HCT116 (cell line): ENCODE data around the gene GPR17. TPM values are rescaled to one million over a fixed set of nuclear protein-coding genes. Genes with fewer than 3 reads are reported as not detected.

ENCODE experiments used
- ATAC-seq: fragments of 200-7000 bp; cut with Tn5 transposase; 2 replicates; pipeline ENCODE4 v1.9.1; 2020; ENCODE audit warnings: mild to moderate bottlenecking, moderate library complexity
- BruUV-seq: library from RNA; stranded (reverse); fragments of 400-500 nt; replicated peaks from 2 replicates; lab custom pipeline; 2021; lab: Mats Ljungman, UMichigan
- CTCF ChIA-PET: fragments of 300-600 bp; sonication (Branson Sonifier 250); formaldehyde crosslinking; loops from one replicate; lab custom pipeline; 2021; ENCODE audit warnings: antibody characterized with exemption; lab: Charles Lee
- POLR2A ChIA-PET: fragments of 300-600, 350-600 bp; sonication (Branson Sonifier 250); formaldehyde crosslinking; loops from one replicate; lab custom pipeline; 2021; ENCODE audit warnings: antibody characterized with exemption; lab: Charles Lee
- RAD21 ChIA-PET, 2 experiments: fragments of 300-600 bp; sonication (Branson Sonifier 250); formaldehyde crosslinking; loops; one replicate each; lab custom pipeline; 2023; ENCODE audit warnings: low total read pairs in 2 of 2; ENCODE audit not compliant: uncharacterized antibody in 2 of 2, unreplicated experiment in 2 of 2, low non-redundant PET in 1 of 2; lab: Charles Lee
- DNase-seq: peaks from one replicate; pipeline ENCODE4 v3.0.0-alpha.2; 2010; ENCODE audit warnings: low read depth, low spot score
- H2AFZ ChIP-seq: fragments of 200-600 bp; shearing (Covaris generic), sonication (generic); 2 replicates; pipeline ENCODE4 v1.6.1; 2017; ENCODE audit warnings: low read depth, mixed run types, mixed read lengths, antibody characterized with exemption, low read length; ENCODE audit not compliant: poor library complexity, severe bottlenecking
- H3K27ac ChIP-seq: 2 replicates; pipeline ENCODE4 v1.5.1; 2012; ENCODE audit warnings: low read depth, low read length
- H3K27me3 ChIP-seq: fragments of 200-600 bp; sonication (generic); 2 replicates; pipeline ENCODE4 v1.6.1; 2016; ENCODE audit warnings: mixed run types, low read length, mixed read lengths; ENCODE audit not compliant: insufficient read depth
- H3K36me3 ChIP-seq, 2 experiments: fragments of 200-500 bp in 1 of 2; fragments of 200-600 bp in 1 of 2; sonication (Bioruptor generic) in 1 of 2; sonication (generic) in 1 of 2; 2 replicates each; pipeline versions ENCODE4 v1.5.1 to v1.6.1; 2014 to 2016; ENCODE audit warnings: low read length in 2 of 2, inconsistent platforms in 1 of 2, mixed read lengths in 1 of 2, mixed run types in 1 of 2; ENCODE audit not compliant: insufficient read depth in 2 of 2, control insufficient read depth in 1 of 2
- H3K4me1 ChIP-seq, 2 experiments: fragments of 200-600 bp in 1 of 2; sonication (generic) in 1 of 2; 2 replicates each; pipeline versions ENCODE4 v1.5.1 to v1.6.1; 2012 to 2017; ENCODE audit warnings: low read length in 2 of 2, inconsistent platforms in 1 of 2, mild to moderate bottlenecking in 1 of 2, mixed read lengths in 1 of 2, mixed run types in 1 of 2, moderate library complexity in 1 of 2; ENCODE audit not compliant: insufficient read depth in 2 of 2, control insufficient read depth in 1 of 2
- H3K4me2 ChIP-seq: fragments of 200-600 bp; sonication (generic); 2 replicates; pipeline ENCODE4 v1.6.1; 2017; ENCODE audit warnings: mixed run types, low read length, mixed read lengths
- H3K4me3 ChIP-seq, 2 experiments: fragments of 200-600 bp in 1 of 2; sonication (generic) in 1 of 2; replicated peaks in 1 of 2; 2 replicates each; pipeline ENCODE4 v1.5.1; 2011 to 2016; ENCODE audit warnings: low read length in 2 of 2, control low read depth in 1 of 2, low read depth in 1 of 2, mild to moderate bottlenecking in 1 of 2, mixed read lengths in 1 of 2, mixed run types in 1 of 2
- H3K79me2 ChIP-seq: fragments of 200-600 bp; sonication (generic); 2 replicates; pipeline ENCODE4 v1.6.1; 2017; ENCODE audit warnings: mild to moderate bottlenecking, mixed run types, low read length, moderate library complexity, mixed read lengths; ENCODE audit not compliant: insufficient read depth
- H3K9ac ChIP-seq: fragments of 200-600 bp; sonication (generic); 2 replicates; pipeline ENCODE4 v1.6.1; 2016; ENCODE audit warnings: low read length, mixed read lengths
- H3K9me2 ChIP-seq: fragments of 200-600 bp; sonication (generic), shearing (Covaris generic); 2 replicates; pipeline ENCODE4 v1.6.1; 2017; ENCODE audit warnings: mixed run types, mild to moderate bottlenecking, moderate library complexity; ENCODE audit not compliant: insufficient read depth
- H3K9me3 ChIP-seq, 2 experiments: fragments of 200-500 bp in 1 of 2; fragments of 200-600 bp in 1 of 2; sonication (Bioruptor generic) in 1 of 2; sonication (generic) in 1 of 2; 2 replicates each; pipeline ENCODE4 v1.6.1; 2014 to 2017; ENCODE audit warnings: low read length in 2 of 2, mixed read lengths in 2 of 2, inconsistent platforms in 1 of 2, low read depth in 1 of 2, mild to moderate bottlenecking in 1 of 2, mixed run types in 1 of 2, moderate library complexity in 1 of 2; ENCODE audit not compliant: control insufficient read depth in 1 of 2, insufficient read depth in 1 of 2
- H4K20me1 ChIP-seq: fragments of 200-600 bp; sonication (generic), shearing (Covaris generic); 2 replicates; pipeline ENCODE4 v1.6.1; 2017; ENCODE audit warnings: mixed run types, mild to moderate bottlenecking, moderate library complexity; ENCODE audit not compliant: insufficient read depth
- ATF3 ChIP-seq: IDR thresholded peaks from 2 replicates; pipeline ENCODE4 v1.6.1; 2012
- EZH2phosphoT487 ChIP-seq: fragments of 200-600 bp; IDR thresholded peaks from 2 replicates; pipeline ENCODE4 v1.6.1; 2018; ENCODE audit warnings: antibody characterized with exemption, borderline replicate concordance
- intact Hi-C: fragments of 100-400 bp; cut with micrococcal nuclease; formaldehyde crosslinking; loops from 2 replicates; pipeline ENCODE4 v1.10.0; 2022
- total RNA-seq: library from RNA; stranded (reverse); gene quantifications from one replicate; pipeline ENCODE4 v1.2.1, GENCODE V29; 2021; ENCODE audit not compliant: unreplicated experiment

GPR17 gene
- total RNA-seq, 1 experiment from 2014 or later: not detected

- intact Hi-C loops: no loop called here
- Histone ChIP-seq H4K20me1 (no peaks in the 10 kb centered on the region), H3K4me2 (no peak overlapping the region), H3K27ac (no peak overlapping the region), H3K9me3 (no peaks in the 10 kb centered on the region; a peak in 1 of 4 replicates), H3K4me3 (no peak overlapping the region), H3K9me2 (no peaks in the 10 kb centered on the region), H3K9ac (no peak overlapping the region)
- BruUV-seq: no TSS peak
- POLR2A ChIA-PET: no interaction called here
- no peak for TF ChIP-seq EZH2phosphoT487
- TF ChIP-seq, all 23 proteins: peak for 0
- H3K27me3 ChIP-seq: no peaks in the 10 kb centered on the region
- RAD21 ChIA-PET: no interaction called here
- H2AFZ ChIP-seq: no peak overlapping the region
- CTCF ChIA-PET: interaction anchor here (1.5 kb wide), 1 partner anchor 19 kb away, joined by 4 read pairs; no protein-coding TSS in a partner anchor
- no peaks in the 10 kb centered on the region for H3K36me3 ChIP-seq
- ATAC-seq (no peak), DNase-seq (no peak)
- H3K79me2 ChIP-seq: no peaks in the 10 kb centered on the region
- no peaks in the 10 kb centered on the region for H3K4me1 ChIP-seq
These were observed 36.1 kb upstream of the GPR17 start for GRCh38 chr2:127609818-127610217.

- Histone ChIP-seq H3K27ac (no peak overlapping the region), H3K9me3 (no peaks in the 10 kb centered on the region; a peak in 1 of 4 replicates), H3K4me2 (no peak overlapping the region), H3K79me2 (no peaks in the 10 kb centered on the region), H4K20me1 (no peaks in the 10 kb centered on the region), H3K9ac (no peak overlapping the region), H3K4me3 (no peak overlapping the region), H3K36me3 (no peaks in the 10 kb centered on the region), H2AFZ (no peak overlapping the region), H3K9me2 (no peaks in the 10 kb centered on the region), H3K4me1 (no peaks in the 10 kb centered on the region), H3K27me3 (no peaks in the 10 kb centered on the region)
- ATAC-seq (no peak), DNase-seq (no peak)
- no TSS peak for BruUV-seq
- no peak for TF ChIP-seq ATF3
- ChIA-PET CTCF (interaction anchor here (1.5 kb wide), 1 partner anchor 19 kb away, joined by 4 read pairs; no protein-coding TSS in a partner anchor), RAD21 (no interaction called here), POLR2A (no interaction called here)
- intact Hi-C loops: no loop called here
These were observed 35.4 kb upstream of the GPR17 start for GRCh38 chr2:127610561-127610960.
